Bronchial smooth muscle cell (primary cell): ENCODE results near the gene VIL1. TPM values are rescaled to one million over a fixed set of nuclear protein-coding genes. Genes with fewer than 3 reads are reported as not detected.

Experiments
- total RNA-seq: library from RNA; depleted of rRNA; stranded (reverse); fragments of >200 nt; gene quantifications from 2 replicates; pipeline ENCODE4 v1.2.1, GENCODE V29; 2014

Gene VIL1
- total RNA-seq, result not detected in 2 replicates

DNA sequence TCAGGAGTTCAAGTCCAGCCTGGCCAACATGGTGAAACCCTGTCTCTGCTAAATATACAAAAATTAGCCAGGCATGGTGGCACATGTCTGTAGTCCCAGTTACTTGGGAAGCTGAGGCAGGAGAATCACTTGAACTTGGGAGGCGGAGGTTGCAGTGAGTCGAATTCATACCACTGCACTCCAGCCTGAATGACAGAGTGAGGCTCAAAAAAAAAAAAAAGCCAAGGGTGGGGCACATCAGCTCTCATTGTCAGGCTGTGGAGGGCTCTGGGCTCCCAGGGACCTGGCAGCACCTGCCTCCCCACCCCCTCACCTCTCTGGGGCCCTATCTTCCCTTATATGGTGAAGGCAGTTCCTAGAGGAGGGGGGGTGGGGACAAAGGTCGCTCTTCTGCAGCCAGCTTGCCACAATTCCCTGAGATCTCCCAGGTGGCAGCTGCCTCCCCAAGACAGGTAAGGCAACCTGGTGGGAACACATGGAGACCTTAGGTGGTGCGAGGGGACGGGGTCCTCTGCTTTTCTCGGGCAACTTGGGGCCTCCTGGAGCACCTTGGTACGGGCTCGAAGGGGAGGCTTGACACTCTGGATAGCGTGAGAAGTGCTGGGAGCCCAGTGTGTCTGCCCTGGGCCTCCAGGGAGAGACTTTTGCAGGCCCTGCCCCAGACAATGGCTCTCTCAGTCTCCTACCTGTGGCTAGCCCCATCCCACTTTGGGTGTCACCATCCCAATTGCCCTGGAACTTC is at the start of gene VIL1:
Gene VIL1, plus strand, starts transcription at position 407 of the 742 bp plus-strand sequence. CDS start 4,656 bp downstream, outside the sequence.

DNA sequence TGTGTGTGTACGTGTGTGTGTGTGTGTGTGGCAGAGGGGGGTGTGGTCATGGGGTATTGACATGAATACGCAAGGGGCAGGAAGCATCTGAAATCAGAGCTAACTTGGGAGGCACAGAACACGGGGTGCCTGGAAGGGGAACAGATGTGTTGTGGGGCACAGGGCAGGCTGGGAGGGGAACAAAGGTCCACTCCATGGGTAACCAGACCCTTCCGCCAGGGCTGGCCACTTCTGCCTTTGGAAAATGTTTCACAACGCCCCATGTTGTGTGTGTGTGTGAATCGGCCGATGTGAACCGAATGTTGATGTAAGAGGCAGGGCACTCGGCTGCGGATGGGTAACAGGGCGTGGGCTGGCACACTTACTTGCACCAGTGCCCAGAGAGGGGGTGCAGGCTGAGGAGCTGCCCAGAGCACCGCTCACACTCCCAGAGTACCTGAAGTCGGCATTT is 37.0 kb upstream of the VIL1 start, which contains the start of gene SLC11A1:
Gene SLC11A1, plus strand, starts transcription at position 358 of the 451 bp plus-strand sequence. CDS start 96 bp downstream, outside the sequence.

DNA sequence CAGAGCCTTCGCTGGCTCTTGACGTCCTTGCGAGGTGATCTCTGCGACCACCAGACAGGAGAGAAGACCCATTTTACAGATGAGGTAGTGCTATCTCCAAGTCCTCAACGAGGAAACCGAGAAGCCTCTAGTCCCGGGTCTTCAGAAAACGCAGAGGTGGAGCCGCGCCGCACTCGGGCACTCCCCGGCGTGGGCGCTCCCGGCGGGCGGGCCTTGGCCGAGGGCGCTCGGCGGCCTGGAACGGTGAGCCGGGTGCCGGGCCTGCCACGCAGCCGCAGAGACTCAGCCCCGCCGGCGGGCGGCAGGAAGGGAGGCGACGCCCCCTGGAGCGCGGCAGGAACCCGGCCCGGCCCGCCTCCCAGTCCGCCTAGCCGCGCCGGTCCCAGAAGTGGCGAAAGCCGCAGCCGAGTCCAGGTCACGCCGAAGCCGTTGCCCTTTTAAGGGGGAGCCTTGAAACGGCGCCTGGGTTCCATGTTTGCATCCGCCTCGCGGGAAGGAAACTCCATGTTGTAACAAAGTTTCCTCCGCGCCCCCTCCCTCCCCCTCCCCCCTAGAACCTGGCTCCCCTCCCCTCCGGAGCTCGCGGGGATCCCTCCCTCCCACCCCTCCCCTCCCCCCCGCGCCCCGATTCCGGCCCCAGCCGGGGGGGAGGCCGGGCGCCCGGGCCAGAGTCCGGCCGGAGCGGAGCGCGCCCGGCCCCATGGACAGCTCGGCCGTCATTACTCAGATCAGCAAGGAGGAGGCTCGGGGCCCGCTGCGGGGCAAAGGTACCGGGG is 19.3 kb upstream of the VIL1 start, which contains the start of gene CTDSP1:
Gene CTDSP1, plus strand, starts transcription at position 478 of the 776 bp plus-strand sequence. Its CDS starts 223 bp downstream, at position 701.

Other genes with a start within 250 kb of the VIL1 start
- gene ARPC2, start 201.9 kb upstream of the VIL1 start, total RNA-seq, result 164 and 232 TPM in 2 replicates
- gene GPBAR1, start 158.1 kb upstream of the VIL1 start, total RNA-seq, result not detected in 2 replicates
- 151 and 152 TPM in 2 replicates for gene AAMP, start 149.0 kb upstream of the VIL1 start, total RNA-seq
- 18.3 and 29.5 TPM in 2 replicates for gene PNKD, start 148.6 kb upstream of the VIL1 start, total RNA-seq
- gene TMBIM1, start 126.6 kb upstream of the VIL1 start, total RNA-seq, result 179 and 202 TPM in 2 replicates
- gene CATIP, start 62.3 kb upstream of the VIL1 start, total RNA-seq, result under 0.01 and 0.16 TPM in 2 replicates
- gene SLC11A1, start 36.9 kb upstream of the VIL1 start, total RNA-seq, result 0.16 and 0.26 TPM in 2 replicates
- gene CTDSP1, start 19.3 kb upstream of the VIL1 start, total RNA-seq, result 45.2 and 51.8 TPM in 2 replicates
- 3.8 and 6.6 TPM in 2 replicates for gene USP37, start 149.2 kb downstream of the VIL1 start, total RNA-seq
- gene CNOT9, start 149.7 kb downstream of the VIL1 start, total RNA-seq, result 22.2 and 23.9 TPM in 2 replicates
- gene PLCD4, start 188.8 kb downstream of the VIL1 start, total RNA-seq, result 6.1 and 7.6 TPM in 2 replicates
- 3.4 and 4.6 TPM in 2 replicates for gene ZNF142, start 240.5 kb downstream of the VIL1 start, total RNA-seq
- 27.9 and 36.4 TPM in 2 replicates for gene BCS1L, start 240.6 kb downstream of the VIL1 start, total RNA-seq